Stimulated activated CD8-positive, alpha-beta memory T cell treated with anti-CD3 and anti-CD28 coated beads, Interleukin-4, amount 100 ng/mL, for 4 hours (primary cell): ENCODE data around the gene YIPF1.
"Not testable (repeated sequence)": the region's sequence is repeated elsewhere in the genome, so short reads cannot be mapped to it uniquely, and the experiment has no call there.

ENCODE experiments used
- DNase-seq, 2 donors: peaks; one replicate each; pipeline ENCODE4 v3.0.0-alpha.2; 2020; ENCODE audit warnings: low read depth in 2 of 2, low spot score in 1 of 2

Gene YIPF1

DNA sequence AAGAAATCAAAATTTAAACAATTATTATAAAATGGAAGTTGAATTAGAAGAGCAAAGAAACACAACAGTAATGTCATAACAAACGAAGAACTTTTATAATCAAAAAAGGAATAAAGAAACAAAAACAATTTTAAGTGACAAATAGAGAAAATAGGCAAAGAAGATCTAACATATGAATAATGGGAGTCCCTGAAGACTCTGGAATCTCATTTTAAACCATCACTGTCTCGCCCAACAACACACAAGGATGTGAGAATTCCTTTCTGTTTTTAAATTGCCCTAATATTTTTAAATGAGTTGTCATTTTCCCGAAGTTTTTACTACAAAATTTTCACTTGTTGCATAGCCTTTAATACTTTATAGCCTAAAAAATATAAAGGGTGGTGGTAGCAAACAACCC lies 47.2 kb downstream of the YIPF1 start:
- DNase-seq: no peak

DNA sequence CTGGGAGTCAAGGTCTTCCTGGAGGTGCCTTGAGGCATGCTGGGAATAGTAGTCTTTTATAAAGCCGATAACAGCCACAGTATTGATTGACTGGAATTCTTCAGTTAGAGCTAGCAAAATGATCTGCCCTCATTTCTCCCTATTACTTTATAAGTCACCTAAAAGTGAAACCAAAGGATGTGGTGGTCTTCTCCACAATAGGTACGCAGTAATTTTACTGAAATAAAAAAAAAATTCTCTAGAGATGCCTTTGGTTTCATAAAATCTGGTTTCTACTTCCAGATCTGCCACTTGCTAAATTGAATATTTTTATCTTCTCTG lies 51.0 kb downstream of the YIPF1 start:
- no peak for DNase-seq

DNA sequence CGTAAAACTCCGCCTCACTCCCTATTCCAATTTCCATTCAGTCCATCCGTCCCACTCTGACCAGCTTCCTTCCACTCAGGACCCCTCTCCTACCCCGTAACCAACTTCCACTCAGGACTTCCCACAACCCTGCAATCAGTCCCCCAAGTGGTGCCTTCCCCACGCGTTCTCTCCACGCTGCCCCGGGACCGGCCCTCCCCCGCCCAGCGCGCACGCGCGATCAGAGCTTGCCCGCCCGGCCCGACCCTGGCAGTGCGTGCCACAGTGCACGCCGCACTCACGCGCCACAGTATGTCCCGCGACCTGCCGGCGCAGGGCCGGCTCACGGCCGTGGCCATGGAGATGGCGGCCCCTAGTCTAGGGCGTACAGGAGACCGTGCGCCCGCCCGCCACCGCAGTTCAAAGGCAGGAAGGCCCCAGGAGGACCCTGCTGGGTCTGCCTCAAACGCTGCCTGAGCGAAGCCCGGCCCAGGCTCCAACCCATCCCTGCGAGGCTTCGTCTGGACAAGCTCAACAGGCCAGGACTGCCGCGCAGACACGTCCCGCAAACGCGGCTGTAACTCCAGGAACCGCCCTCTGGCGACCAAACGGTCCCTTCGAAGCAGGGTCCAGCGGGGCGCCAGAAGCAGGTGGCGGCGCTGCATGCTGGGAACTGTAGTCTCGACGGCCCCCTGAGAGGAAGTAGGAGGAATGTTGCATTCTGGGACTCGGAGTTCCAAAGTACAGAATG lies 51.5 kb downstream of the YIPF1 start, which contains the start of gene NDC1:
NDC1 (minus strand) TSS at position 373 of the 730 bp plus-strand sequence; CDS start at position 338, 35 bp downstream.
- DNase-seq: peak; percentile 65 to 79

DNA sequence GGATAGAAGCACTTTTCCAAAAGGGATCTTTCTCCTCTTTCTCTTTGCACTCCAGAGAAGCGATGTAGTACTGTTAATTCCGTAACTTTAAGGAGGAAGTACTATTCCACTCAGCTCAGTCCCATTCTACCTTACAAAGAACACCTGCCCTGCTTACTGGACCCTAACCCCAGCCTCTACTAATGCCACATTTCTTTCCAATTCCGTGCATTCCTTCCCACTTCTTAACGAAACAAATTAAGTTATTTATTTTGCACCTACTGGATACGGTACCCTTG lies 52.0 kb downstream of the YIPF1 start:
- DNase-seq: no peak

DNA sequence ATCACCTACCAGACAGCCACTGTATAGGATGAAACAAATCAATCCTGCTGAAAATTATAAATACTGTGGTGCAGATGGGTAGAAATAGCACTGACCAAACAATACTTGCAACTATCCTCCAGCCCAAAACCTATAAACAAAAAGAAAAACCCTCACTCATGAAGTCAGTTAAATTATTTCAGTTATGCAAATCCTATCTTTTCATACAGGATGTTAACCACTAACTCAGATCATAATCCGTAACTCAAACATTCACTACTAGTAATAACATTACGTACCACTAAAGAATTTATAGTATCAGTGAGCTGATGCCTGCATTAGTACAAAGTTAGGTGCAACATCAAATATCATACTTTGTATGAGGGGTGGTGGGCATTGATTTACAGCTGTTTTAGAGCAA lies 54.1 kb downstream of the YIPF1 start:
- no peak for DNase-seq

DNA sequence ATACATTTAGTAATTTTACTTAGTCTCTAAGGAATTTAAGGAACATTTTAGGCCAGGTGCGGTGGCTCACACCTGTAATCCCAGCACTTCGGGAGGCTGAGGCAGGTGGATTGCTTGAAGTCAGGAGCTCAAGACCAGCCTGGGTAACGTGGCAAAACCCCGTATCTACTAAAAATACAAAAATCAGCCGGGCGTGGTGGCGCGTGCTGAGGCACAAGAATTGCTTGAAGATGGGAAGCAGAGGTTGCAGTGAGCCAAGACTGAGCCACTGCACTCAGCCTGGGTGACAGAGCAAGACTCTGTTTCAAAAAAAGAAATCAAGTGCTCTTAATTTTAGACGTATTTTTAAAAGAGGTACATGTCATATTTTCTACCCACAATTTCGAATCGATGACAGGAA lies 54.8 kb downstream of the YIPF1 start:
- DNase-seq: no peak

DNA sequence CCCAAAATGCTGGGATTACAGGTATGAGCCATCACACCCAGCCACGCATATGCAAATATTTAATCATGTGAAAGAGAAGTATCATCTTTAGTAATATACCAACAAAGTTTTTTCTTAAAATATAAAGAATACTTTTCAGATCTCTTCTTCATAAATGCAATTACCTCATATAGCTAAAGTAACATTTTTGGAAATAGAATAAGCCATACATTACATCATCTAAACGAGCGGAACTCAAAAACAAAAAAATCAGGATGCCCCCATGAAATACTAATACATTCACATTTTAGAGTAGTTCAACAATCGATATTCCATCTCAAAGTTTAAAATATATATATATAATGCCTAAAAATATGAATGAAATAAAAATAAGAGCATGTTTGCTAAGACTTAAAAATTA lies 56.2 kb downstream of the YIPF1 start:
- DNase-seq: no peak

DNA sequence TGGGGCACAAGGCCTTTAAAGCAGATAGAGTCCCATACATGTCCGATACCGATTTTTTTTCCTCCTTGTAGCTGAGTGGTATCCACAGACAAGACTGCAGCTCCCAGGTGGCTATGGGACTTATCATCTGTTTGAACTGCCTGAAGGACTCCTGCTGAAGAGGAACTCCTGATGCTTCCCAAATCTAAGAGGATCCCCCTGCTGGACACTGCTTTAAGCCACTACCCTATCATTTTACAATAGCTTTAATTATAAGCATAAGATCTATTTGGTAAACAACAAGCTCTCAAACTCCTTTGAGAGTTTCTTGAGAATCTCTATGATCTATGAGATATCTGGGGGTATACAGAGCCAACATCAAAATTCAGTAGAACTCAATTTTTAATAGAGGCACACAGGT lies 63.2 kb downstream of the YIPF1 start:
- DNase-seq: no peak

DNA sequence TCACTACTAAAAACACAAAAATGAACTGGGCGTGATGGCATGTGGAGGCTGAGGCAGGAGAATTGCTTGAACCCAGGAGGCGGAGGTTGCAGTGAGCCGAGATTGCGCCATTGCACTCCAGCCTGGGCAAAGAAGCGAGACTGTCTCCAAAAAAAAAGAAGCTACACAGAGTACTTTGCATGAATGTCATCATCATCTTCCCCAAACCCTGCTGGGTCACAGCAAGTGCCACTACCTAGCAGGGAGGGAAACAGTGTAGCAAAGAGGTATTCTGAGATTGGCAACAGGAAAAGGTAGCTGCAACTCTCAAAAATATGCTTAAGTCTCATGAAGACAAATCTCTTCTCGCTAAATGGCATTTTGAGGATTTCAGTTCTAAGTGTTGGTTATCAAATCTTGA lies 64.3 kb downstream of the YIPF1 start:
- no peak for DNase-seq

DNA sequence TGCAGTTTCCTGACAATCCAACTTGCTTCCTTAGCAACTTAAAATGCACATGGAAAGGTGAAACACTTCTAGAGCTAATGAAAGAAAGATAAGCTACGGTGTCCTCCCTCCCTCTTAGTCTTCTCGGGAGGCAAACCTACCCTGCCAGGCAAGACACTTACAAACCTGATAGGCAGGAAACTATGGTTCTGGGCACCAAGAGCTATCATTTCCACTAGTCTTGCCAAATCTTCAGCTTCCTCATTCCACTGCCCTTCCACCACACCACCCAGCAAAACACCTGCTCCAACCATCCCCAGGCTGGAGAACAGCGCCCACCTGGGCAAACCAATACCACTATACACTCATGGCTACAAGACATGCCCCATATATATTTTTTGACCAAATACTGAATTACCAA lies 66.7 kb downstream of the YIPF1 start:
- DNase-seq: no peak

DNA sequence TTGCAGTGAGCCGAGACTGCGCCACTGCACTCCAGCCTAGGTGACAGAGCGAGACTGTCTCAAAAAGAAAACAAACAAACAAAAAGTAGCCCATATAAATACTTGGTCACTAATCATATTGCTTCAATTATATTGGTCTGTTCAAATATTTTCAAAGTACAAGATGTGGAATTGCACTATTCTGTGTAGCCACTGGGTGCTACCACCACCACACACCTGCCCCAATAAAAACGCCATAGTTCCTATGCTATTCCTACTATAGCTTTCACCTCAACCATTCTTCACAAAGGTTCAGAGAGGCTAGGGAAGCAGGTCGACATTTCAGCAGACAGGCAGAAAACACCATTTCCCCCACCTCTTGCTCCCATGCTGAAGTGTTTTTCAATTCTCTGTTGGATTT lies 68.2 kb downstream of the YIPF1 start:
- DNase-seq: no peak

DNA sequence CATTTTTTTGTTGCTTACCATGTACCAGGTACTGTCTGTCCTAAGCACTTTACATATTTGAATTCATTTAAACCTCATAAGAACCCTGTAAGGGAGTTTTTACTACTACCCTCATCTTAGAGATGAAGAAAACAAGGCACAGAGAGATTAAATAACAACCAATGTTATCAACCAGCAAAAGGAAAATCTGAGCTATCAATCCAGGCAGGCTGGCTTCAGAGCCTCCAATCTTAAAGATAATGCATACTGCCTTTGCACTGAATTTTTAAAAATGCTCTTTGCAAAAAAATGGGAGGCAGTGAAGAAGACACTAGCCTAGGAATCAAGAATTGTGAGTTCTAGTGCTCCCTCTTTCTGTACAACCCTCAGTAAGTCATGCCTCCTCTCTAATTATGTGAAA lies 70.2 kb downstream of the YIPF1 start:
- DNase-seq: no peak

DNA sequence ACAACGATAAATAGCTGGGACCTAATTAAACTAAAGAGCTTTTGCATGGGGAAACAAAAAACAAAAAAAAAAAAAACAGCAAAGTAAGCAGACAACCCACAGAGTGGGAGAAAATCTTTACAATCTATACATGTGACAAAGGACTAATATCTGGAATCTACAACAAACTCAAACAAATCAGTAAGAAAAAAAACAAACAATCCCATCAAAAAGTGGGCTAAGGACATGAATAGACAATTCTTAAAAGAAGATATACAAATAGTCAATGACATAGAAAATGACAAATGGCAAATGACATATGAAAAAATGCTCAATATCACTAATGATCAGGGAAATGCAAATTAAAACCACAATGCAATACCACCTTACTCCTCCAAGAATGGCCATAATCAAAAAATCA lies 73.0 kb downstream of the YIPF1 start:
- DNase-seq: not testable (repeated sequence)

DNA sequence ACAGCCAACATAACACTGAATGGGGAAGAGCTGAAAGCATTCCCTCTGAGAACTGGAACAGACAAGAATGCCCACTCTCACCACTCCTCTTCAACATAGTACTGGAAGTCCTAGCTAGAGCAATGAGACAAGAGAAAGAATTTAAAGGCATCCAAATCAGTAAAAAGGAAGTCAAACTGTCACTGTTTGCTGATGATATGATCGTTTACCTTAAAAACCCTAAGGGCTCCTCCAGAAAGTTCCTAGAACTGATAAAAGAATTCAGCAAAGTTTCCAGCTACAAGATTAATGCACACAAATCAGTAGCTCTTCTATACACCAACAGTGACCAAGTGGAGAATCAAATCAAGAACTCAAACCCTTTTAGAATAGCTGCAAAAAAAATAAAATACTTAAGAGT lies 74.1 kb downstream of the YIPF1 start:
- not testable (repeated sequence) for DNase-seq

DNA sequence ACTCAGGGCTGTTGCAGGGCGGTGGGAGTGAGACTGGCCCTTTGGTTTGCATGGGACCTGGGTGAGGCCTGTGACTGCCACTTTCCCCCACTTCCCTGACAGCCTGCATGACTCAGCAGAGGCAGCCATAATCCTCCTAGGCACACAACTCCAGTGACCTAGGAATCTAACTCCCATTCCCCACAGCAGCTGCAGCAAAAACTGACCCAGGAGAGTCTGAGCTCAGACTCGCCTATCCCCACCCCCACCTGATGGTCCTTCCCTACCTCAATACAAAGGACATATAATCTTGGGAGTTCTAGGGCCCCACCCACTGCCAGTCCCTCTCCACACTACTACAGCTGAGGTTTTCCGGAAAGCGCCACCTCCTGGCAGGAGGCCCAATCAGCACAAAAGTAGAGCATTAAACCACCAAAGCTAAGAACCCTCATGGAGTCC lies 78.2 kb downstream of the YIPF1 start:
- no peak for DNase-seq

DNA sequence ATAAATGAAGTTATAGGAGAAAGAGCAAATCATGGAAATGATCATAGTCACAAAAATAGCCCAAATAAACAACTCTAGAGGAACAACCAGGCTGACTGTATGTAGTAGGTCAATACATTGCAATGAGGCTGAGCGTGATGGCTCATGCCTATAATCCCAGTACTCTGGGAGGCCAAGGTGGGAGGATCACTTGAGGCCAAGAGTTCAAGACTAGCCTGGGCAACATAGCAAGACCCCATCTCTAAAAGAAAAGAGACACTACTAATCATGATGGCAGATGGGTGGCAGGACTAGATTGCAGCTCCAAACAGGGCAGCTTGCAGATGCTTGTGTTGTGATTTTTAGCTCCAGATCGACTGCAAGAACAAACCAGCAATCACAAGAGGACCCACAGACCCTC lies 79.1 kb downstream of the YIPF1 start:
- no peak for DNase-seq

DNA sequence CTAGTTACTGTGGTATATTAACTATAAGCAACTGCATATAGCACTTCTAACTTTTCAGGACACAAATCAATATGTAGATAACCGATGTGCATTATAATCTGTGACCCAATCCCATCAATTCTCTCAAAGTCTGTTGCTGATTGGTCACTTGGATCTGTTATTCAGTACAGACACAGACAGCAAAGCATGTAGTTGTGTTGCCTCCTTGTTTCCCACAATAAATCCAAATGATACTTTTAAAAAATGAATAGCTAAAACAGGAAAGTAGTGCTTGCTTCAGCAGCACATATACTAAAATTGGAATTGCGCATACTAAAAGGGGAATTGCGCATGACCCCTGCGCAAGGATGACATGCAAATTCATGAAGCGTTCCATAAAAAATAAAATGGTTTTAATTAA lies 79.6 kb downstream of the YIPF1 start:
- DNase-seq: no peak

DNA sequence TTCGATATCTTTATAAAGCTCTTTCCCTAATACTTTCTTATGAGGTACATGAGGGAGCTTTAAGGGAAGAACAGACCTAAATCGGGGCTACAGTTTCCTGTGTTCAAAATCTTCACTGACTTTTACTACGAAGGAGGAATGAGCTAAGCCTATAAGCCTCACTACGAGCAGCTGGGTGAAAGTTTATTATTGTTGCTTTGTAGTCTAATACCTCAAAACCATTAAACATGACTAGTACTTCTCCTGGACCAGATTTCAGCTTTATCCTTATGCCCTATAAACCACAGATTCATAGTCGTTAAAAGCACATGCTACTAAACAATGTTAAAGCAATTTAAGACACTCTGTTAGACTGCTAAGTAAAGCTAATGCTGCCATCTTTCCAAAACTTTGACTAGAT lies 81.7 kb downstream of the YIPF1 start:
- DNase-seq: no peak

DNA sequence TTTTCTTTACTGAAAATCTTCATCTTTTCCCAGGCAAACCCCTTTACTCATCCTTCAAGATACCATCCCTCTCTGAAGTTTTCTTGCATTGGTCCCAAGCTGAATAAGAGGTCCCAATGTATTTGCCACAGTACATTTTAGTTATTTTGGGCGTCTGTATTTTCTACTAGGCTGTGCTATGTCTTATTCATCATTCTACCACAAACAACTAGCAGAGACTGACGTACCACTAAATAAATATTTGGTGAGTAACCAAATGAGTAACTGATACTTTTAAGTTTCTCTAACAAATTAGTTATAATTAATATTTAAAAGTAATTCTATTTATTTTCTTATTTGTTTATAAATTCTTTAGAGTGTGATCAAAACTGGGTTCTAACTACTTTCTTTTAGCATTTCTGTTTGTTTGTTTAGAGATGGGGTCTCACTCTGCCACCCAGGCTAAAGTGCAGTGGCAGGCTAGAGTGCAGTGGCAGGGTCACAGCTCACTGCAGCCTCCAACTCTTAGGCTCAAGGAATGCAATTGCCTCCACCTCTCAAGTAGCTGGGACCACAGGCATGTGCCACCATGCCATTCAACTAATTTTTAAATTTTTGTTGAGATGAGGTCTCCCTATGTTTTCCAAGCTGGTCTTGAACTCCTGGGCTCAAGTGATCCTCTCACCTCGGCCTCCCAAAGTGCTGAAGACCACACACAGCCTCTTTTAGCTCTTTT lies 84.6 kb downstream of the YIPF1 start:
- no peak for DNase-seq

DNA sequence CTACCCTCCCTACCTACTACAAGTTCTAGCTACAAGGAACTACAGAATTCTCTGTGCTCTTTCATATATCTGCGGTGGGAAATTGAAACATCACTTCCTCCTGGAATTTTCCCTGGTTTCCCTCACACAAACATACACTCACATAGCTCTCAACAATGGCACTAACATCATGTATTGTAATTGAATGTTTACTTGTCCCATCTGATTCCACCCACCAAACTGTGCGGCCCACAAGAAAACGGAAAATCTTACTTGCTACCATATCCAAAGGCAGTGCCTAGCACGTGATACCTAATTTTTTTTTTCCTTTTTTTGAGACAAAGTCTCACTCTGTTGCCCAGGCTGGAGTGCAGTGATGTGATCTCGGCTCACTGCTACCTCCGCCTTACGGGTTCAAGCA lies 85.4 kb downstream of the YIPF1 start:
- DNase-seq: no peak
